ENCODE measurements around the gene SP4. TPM values are rescaled to one million over a fixed set of nuclear protein-coding genes. Genes with fewer than 3 reads are reported as not detected.

The SP4 gene
- total RNA-seq, 1 donor from 2014 or later, result 8.6 TPM

DNA sequence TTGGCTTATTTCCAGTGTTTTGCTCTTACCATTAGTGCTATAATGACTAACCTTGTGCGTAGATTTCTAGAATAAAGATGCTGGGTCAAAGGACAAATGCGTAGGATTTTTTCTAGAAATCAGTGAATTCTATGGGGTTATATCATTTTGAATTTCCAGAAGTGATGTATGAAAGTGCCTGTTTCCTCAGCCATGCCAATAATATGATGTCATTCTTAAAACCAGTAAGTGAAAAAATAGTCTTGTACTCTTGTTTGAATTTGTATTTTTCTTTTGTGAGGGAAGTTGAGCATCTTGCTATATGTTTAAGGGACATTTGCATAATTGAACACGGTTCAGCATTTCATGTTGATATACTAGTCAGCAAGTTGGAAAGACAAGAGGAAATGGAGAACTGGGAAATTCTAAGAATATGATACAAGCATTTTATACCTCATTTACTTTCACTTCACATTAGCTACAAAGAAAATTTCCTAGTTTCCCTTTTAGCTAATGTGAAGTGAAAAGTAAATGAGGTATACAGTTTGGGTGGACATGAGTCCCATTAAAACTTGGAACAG, 111.1 kb downstream of the SP4 start:
- Histone ChIP-seq H3K27ac (no peak overlapping the region), H3K4me3 (no peak overlapping the region), H3K4me1 (peaks cover 16% of the 10 kb centered on the region), H3K27me3 (no peaks in the 10 kb centered on the region), H3K36me3 (no peaks in the 10 kb centered on the region), H3K9me3 (no peaks in the 10 kb centered on the region)
- intact Hi-C loops (cut with DNase I), result no loop called here
- DNase-seq (ENCODE audit: extremely low spot score in 2 of 2), result no peak
- TF ChIP-seq CTCF (IDR thresholded peaks at IDR 0.05) (no peak), POLR2A (IDR thresholded peaks at IDR 0.05) (no peak), POLR2AphosphoS5 (IDR thresholded peaks at IDR 0.05; ENCODE audit: insufficient read depth in 1 of 2, low read depth in 1 of 2) (no peak)

DNA sequence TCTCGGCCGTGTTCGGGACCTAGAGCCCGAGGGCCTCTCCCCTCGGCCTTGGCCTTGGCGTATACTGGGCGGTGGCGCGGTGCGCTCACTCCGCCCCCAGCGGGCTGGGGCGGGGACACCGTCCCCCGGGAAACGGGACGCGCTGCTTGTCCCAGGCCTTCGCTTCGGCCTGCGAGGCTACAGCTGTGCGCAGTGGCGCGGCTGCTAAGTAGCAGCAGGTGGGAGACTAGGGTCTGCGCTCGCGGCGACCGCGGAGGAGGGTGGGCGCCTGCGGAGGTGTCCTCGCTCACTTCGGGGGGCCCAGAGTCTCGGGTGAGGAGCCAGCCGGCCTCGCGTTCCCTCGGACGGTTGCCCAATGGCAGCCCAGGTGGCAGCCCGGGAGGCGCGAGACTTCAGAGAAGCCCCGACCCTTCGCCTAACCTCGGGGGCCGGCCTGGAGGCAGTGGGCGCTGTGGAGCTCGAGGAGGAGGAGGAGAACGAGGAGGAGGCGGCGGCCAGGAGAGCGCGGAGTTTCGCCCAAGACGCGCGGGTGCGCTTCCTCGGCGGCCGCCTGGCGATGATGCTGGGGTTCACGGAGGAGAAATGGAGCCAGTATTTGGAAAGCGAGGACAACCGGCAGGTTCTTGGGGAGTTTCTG, 115.1 kb downstream of the SP4 start, which contains the start of gene DNAH11:
TSS of gene DNAH11 (plus strand) at position 149 of the 637 bp plus-strand sequence. CDS start at position 356, 207 bp downstream.
- no peaks in the 10 kb centered on the region for H3K36me3 ChIP-seq
- H3K4me1 ChIP-seq, result peaks cover 19% of the 10 kb centered on the region
- intact Hi-C loops (cut with DNase I), result no loop called here
- DNase-seq (ENCODE audit: extremely low spot score in 2 of 2), result no peak
- H3K4me3 ChIP-seq, result peak within 1 kb of the TSS; percentile 33 to 45
- TF ChIP-seq CTCF (IDR thresholded peaks at IDR 0.05), result no peak
- TF ChIP-seq POLR2A (IDR thresholded peaks at IDR 0.05), result no peak
- no peak for TF ChIP-seq POLR2AphosphoS5 (IDR thresholded peaks at IDR 0.05; ENCODE audit: insufficient read depth in 1 of 2, low read depth in 1 of 2)
- no peaks in the 10 kb centered on the region for H3K9me3 ChIP-seq
- H3K27me3 ChIP-seq, result no peaks in the 10 kb centered on the region
- H3K27ac ChIP-seq, result no peak within 1 kb of the TSS

GRCh38 chr7:21543528-21544302, 115.8 kb downstream of the SP4 start:
- peaks cover 19% of the 10 kb centered on the region for H3K4me1 ChIP-seq
- no peak overlapping the region for H3K27ac ChIP-seq
- DNase-seq (ENCODE audit: extremely low spot score in 2 of 2), result no peak
- intact Hi-C loops (cut with DNase I), result no loop called here
- H3K9me3 ChIP-seq, result no peaks in the 10 kb centered on the region
- peak overlapping the region; percentile 33 to 45 for H3K4me3 ChIP-seq
- H3K27me3 ChIP-seq, result no peaks in the 10 kb centered on the region
- no peaks in the 10 kb centered on the region for H3K36me3 ChIP-seq
- TF ChIP-seq CTCF (IDR thresholded peaks at IDR 0.05), result no peak
- no peak for TF ChIP-seq POLR2A (IDR thresholded peaks at IDR 0.05)
- no peak for TF ChIP-seq POLR2AphosphoS5 (IDR thresholded peaks at IDR 0.05; ENCODE audit: insufficient read depth in 1 of 2, low read depth in 1 of 2)

DNA sequence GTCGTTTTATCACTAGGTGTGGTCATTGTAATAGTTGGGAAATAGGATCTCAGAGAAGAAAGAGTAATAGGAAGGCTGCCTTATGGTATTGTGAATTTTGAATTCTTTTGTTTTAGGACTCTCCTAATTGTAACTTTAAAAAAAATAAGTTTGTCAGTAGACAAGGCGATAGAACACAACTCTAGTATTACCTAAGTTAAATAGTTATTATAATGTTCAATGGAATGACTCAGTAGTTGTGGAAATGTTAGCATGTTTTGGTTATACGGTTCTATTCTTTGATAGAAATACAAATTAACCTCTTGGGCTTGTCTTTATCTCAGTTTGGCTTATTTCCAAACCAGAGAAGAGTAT, 116.4 kb downstream of the SP4 start:
- peaks cover 19% of the 10 kb centered on the region for H3K4me1 ChIP-seq
- no peaks in the 10 kb centered on the region for H3K27me3 ChIP-seq
- H3K36me3 ChIP-seq, result no peaks in the 10 kb centered on the region
- no peaks in the 10 kb centered on the region for H3K9me3 ChIP-seq
- intact Hi-C loops (cut with DNase I), result no loop called here
- no peak for DNase-seq (ENCODE audit: extremely low spot score in 2 of 2)
- H3K4me3 ChIP-seq, result peak overlapping the region in 1 of 2 donors; percentile 45
- TF ChIP-seq POLR2AphosphoS5 (IDR thresholded peaks at IDR 0.05; ENCODE audit: insufficient read depth in 1 of 2, low read depth in 1 of 2) (no peak), POLR2A (IDR thresholded peaks at IDR 0.05) (no peak), CTCF (IDR thresholded peaks at IDR 0.05) (no peak)
- no peak overlapping the region for H3K27ac ChIP-seq
